Mesendoderm (in vitro differentiated cells): ENCODE data around the gene F10.

ENCODE experiments used
- DNase-seq: peaks from one replicate; pipeline ENCODE4 v3.0.0; 2013
- H2AK5ac ChIP-seq: 2 replicates; pipeline ENCODE4 v1.6.1; 2013; ENCODE audit warnings: low read length, inconsistent platforms
- H2BK120ac ChIP-seq: 2 replicates; pipeline ENCODE4 v1.6.1; 2013; ENCODE audit warnings: low read depth, mild to moderate bottlenecking, low read length, moderate library complexity, mixed read lengths
- H2BK15ac ChIP-seq: replicated peaks from 2 replicates; pipeline ENCODE4 v1.6.1; 2013; ENCODE audit warnings: low read depth, mild to moderate bottlenecking, moderate library complexity
- H2BK5ac ChIP-seq: 2 replicates; pipeline ENCODE4 v1.6.1; 2013; ENCODE audit warnings: low read length, inconsistent platforms
- H3K18ac ChIP-seq: 2 replicates; pipeline ENCODE4 v1.6.1; 2013; ENCODE audit warnings: mild to moderate bottlenecking, low read length, mixed read lengths
- H3K23ac ChIP-seq: one replicate; pipeline ENCODE4 v1.6.1; 2013; ENCODE audit warnings: low read length
- H3K27ac ChIP-seq: 2 replicates; pipeline ENCODE4 v1.5.1; 2013; ENCODE audit warnings: low read depth, mild to moderate bottlenecking, inconsistent platforms, low read length, moderate library complexity
- H3K27me3 ChIP-seq: 2 replicates; pipeline ENCODE4 v1.6.1; 2013; ENCODE audit warnings: low read length, control low read depth, mild to moderate bottlenecking, inconsistent platforms; ENCODE audit not compliant: insufficient read depth, poor library complexity
- H3K36me3 ChIP-seq: 2 replicates; pipeline ENCODE4 v1.6.1; 2013; ENCODE audit warnings: low read length, inconsistent platforms; ENCODE audit not compliant: control insufficient read depth, insufficient read depth
- H3K4ac ChIP-seq: one replicate; pipeline ENCODE4 v1.6.1; 2013; ENCODE audit warnings: low read depth, mild to moderate bottlenecking, low read length, moderate library complexity
- H3K4me1 ChIP-seq: 2 replicates; pipeline ENCODE4 v1.6.1; 2013; ENCODE audit warnings: low read depth, low read length, inconsistent platforms; ENCODE audit not compliant: control insufficient read depth
- H3K4me2 ChIP-seq: 2 replicates; pipeline ENCODE4 v1.6.1; 2013; ENCODE audit warnings: low read length
- H3K4me3 ChIP-seq: 2 replicates; pipeline ENCODE4 v1.5.1; 2013; ENCODE audit warnings: mild to moderate bottlenecking, low read length
- H3K56ac ChIP-seq: one replicate; pipeline ENCODE4 v1.6.1; 2013; ENCODE audit warnings: low read length
- H3K79me1 ChIP-seq: 2 replicates; pipeline ENCODE4 v1.6.1; 2013; ENCODE audit warnings: low read length, inconsistent platforms
- H3K79me2 ChIP-seq: 2 replicates; pipeline ENCODE4 v1.6.1; 2013; ENCODE audit warnings: mild to moderate bottlenecking, low read length; ENCODE audit not compliant: control insufficient read depth, insufficient read depth
- H3K9ac ChIP-seq: 2 replicates; pipeline ENCODE4 v1.6.1; 2013; ENCODE audit warnings: low read length, inconsistent platforms
- H4K5ac ChIP-seq: one replicate; pipeline ENCODE4 v1.6.1; 2013; ENCODE audit warnings: low read length
- H4K8ac ChIP-seq: one replicate; pipeline ENCODE4 v1.6.1; 2013; ENCODE audit warnings: low read depth, mild to moderate bottlenecking, control low read depth, low read length, moderate library complexity
- WGBS: extraction: QIAGEN DNeasy Blood & Tissue Kit; methylation state at CpG from one replicate; pipeline ENCODE4 v1.1.7; 2013; ENCODE audit warnings: low lambda C conversion rate, missing lambda C conversion rate; ENCODE audit not compliant: insufficient coverage; ENCODE audit errors: extremely low coverage; 5-methylcytosine and 5-hydroxymethylcytosine counted together

The F10 gene

GRCh38 chr13:113176280-113176679, 53.7 kb downstream of the F10 start:
- Histone ChIP-seq H3K79me2 (no peaks in the 10 kb centered on the region), H2AK5ac (no peak overlapping the region), H3K4ac (no peak overlapping the region), H2BK5ac (no peak overlapping the region), H3K56ac (no peak overlapping the region), H2BK15ac (no peak overlapping the region), H3K4me2 (no peak overlapping the region), H3K27ac (no peak overlapping the region), H3K18ac (no peak overlapping the region), H3K27me3 (no peaks in the 10 kb centered on the region), H3K79me1 (no peaks in the 10 kb centered on the region), H3K4me1 (no peaks in the 10 kb centered on the region), H4K5ac (no peak overlapping the region), H4K8ac (no peak overlapping the region), H2BK120ac (no peak overlapping the region), H3K23ac (no peak overlapping the region), H3K4me3 (no peak overlapping the region), H3K36me3 (peaks cover 9% of the 10 kb centered on the region), H3K9ac (no peak overlapping the region)
- DNase-seq: no peak
- WGBS: no CpG with 5 or more reads among the region's 5 CpGs

- Histone ChIP-seq H3K79me2 (no peaks in the 10 kb centered on the region), H3K9ac (no peak overlapping the region), H3K18ac (no peak overlapping the region), H4K5ac (no peak overlapping the region), H3K23ac (no peak overlapping the region), H3K4me3 (no peak overlapping the region), H3K27me3 (no peaks in the 10 kb centered on the region), H2BK120ac (no peak overlapping the region), H3K4me2 (no peak overlapping the region), H4K8ac (no peak overlapping the region), H3K27ac (no peak overlapping the region), H3K4ac (no peak overlapping the region), H2BK15ac (no peak overlapping the region), H3K4me1 (no peaks in the 10 kb centered on the region), H3K36me3 (peaks cover 7% of the 10 kb centered on the region), H3K56ac (no peak overlapping the region), H3K79me1 (no peaks in the 10 kb centered on the region), H2AK5ac (no peak overlapping the region), H2BK5ac (no peak overlapping the region)
- no peak for DNase-seq
- WGBS: no CpG with 5 or more reads among the region's 14 CpGs
These were observed 54.2 kb downstream of the F10 start for GRCh38 chr13:113176822-113177221.

GRCh38 chr13:113178070-113178895, 55.7 kb downstream of the F10 start:
- H3K4me2 ChIP-seq: no peak overlapping the region
- no peaks in the 10 kb centered on the region for H3K4me1 ChIP-seq
- DNase-seq: peak; percentile 56
- no peak overlapping the region for H3K9ac ChIP-seq
- H2BK120ac ChIP-seq: no peak overlapping the region
- no peak overlapping the region for H2BK5ac ChIP-seq
- no peak overlapping the region for H2AK5ac ChIP-seq
- H3K79me1 ChIP-seq: no peaks in the 10 kb centered on the region
- H3K23ac ChIP-seq: no peak overlapping the region
- H3K79me2 ChIP-seq: no peaks in the 10 kb centered on the region
- H4K5ac ChIP-seq: no peak overlapping the region
- H3K4me3 ChIP-seq: no peak overlapping the region
- H3K36me3 ChIP-seq: peaks cover 8% of the 10 kb centered on the region
- H3K56ac ChIP-seq: no peak overlapping the region
- WGBS: no CpG with 5 or more reads among the region's 25 CpGs
- H3K27ac ChIP-seq: peak overlapping the region; percentile 79
- H4K8ac ChIP-seq: no peak overlapping the region
- no peak overlapping the region for H2BK15ac ChIP-seq
- no peak overlapping the region for H3K18ac ChIP-seq
- H3K27me3 ChIP-seq: no peaks in the 10 kb centered on the region
- no peak overlapping the region for H3K4ac ChIP-seq

- Histone ChIP-seq H3K79me1 (no peaks in the 10 kb centered on the region), H3K18ac (no peak overlapping the region), H3K9ac (no peak overlapping the region), H2BK5ac (no peak overlapping the region), H3K27me3 (no peaks in the 10 kb centered on the region), H3K79me2 (no peaks in the 10 kb centered on the region), H2BK120ac (no peak overlapping the region), H3K4ac (no peak overlapping the region), H3K56ac (no peak overlapping the region), H3K4me3 (no peak overlapping the region), H4K8ac (no peak overlapping the region), H4K5ac (no peak overlapping the region), H2BK15ac (no peak overlapping the region), H3K36me3 (peaks cover 8% of the 10 kb centered on the region), H3K4me1 (no peaks in the 10 kb centered on the region), H3K23ac (no peak overlapping the region), H3K27ac (peak overlapping the region; percentile 79), H2AK5ac (no peak overlapping the region), H3K4me2 (no peak overlapping the region)
- no peak for DNase-seq
- WGBS: no CpG with 5 or more reads among the region's 3 CpGs
These were observed 56.2 kb downstream of the F10 start for GRCh38 chr13:113178896-113179167.

- Histone ChIP-seq H3K79me2 (no peaks in the 10 kb centered on the region), H3K18ac (no peak overlapping the region), H4K8ac (no peak overlapping the region), H4K5ac (no peak overlapping the region), H3K23ac (no peak overlapping the region), H2AK5ac (no peak overlapping the region), H3K4ac (no peak overlapping the region), H3K4me1 (no peaks in the 10 kb centered on the region), H2BK15ac (no peak overlapping the region), H2BK120ac (no peak overlapping the region), H3K9ac (no peak overlapping the region), H3K79me1 (no peaks in the 10 kb centered on the region), H3K27me3 (no peaks in the 10 kb centered on the region), H3K4me2 (no peak overlapping the region), H2BK5ac (no peak overlapping the region), H3K56ac (no peak overlapping the region), H3K27ac (peak overlapping the region; percentile 69), H3K36me3 (peaks cover 8% of the 10 kb centered on the region), H3K4me3 (no peak overlapping the region)
- WGBS: no CpG with 5 or more reads among the region's 28 CpGs
- peak; percentile 86 for DNase-seq
These were observed 57.0 kb downstream of the F10 start for GRCh38 chr13:113179374-113180230.
